ENCODE results near the gene SOX10.

GRCh38 chr22:37927637-37927936 lies 56.8 kb downstream of the SOX10 start:
- no peak for TF ChIP-seq POLR2A (IDR thresholded peaks at IDR 0.05; ENCODE audit: borderline replicate concordance, extremely low read depth, insufficient read depth, insufficient read length)
- TF ChIP-seq JUND (IDR thresholded peaks at IDR 0.05), result no peak
- no peak for TF ChIP-seq ATF3 (IDR thresholded peaks at IDR 0.05)
- TF ChIP-seq, protein P1, sequence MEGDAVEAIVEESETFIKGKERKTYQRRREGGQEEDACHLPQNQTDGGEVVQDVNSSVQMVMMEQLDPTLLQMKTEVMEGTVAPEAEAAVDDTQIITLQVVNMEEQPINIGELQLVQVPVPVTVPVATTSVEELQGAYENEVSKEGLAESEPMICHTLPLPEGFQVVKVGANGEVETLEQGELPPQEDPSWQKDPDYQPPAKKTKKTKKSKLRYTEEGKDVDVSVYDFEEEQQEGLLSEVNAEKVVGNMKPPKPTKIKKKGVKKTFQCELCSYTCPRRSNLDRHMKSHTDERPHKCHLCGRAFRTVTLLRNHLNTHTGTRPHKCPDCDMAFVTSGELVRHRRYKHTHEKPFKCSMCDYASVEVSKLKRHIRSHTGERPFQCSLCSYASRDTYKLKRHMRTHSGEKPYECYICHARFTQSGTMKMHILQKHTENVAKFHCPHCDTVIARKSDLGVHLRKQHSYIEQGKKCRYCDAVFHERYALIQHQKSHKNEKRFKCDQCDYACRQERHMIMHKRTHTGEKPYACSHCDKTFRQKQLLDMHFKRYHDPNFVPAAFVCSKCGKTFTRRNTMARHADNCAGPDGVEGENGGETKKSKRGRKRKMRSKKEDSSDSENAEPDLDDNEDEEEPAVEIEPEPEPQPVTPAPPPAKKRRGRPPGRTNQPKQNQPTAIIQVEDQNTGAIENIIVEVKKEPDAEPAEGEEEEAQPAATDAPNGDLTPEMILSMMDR (IDR thresholded peaks at IDR 0.05 in 2 of 3, conservative IDR thresholded peaks at IDR 0.05 in 1 of 3; ENCODE audit: borderline replicate concordance in 1 of 3, insufficient read depth in 1 of 3, low read depth in 2 of 3, low read length in 2 of 3), result no peak
- TF ChIP-seq EZH2 (IDR thresholded peaks at IDR 0.05), result no peak
- TF ChIP-seq ZNF274 (IDR thresholded peaks at IDR 0.05; ENCODE audit: low read depth, low read length), result no peak
- no peak for TF ChIP-seq POLR2AphosphoS5 (IDR thresholded peaks at IDR 0.05; ENCODE audit: low read depth, low read length)
- no peak for TF ChIP-seq RAD21 (IDR thresholded peaks at IDR 0.05; ENCODE audit: low read depth)
- TF ChIP-seq ZFX (IDR thresholded peaks at IDR 0.05), result no peak
- TF ChIP-seq SRF (IDR thresholded peaks at IDR 0.05; ENCODE audit: low read depth), result no peak
- no peak for TF ChIP-seq EZH2phosphoT487 (IDR thresholded peaks at IDR 0.05; ENCODE audit: borderline replicate concordance)
